NB4 (cell line): ENCODE measurements around the gene SDC3.

ENCODE experiments used
- DNase-seq: peaks from one replicate; pipeline ENCODE4 v3.0.0; 2010; ENCODE audit warnings: low read depth
- H3K4me3 ChIP-seq: one replicate; pipeline ENCODE4 v1.5.1; 2011; ENCODE audit warnings: mild to moderate bottlenecking, low read depth, low read length, moderate library complexity
- CTCF ChIP-seq: IDR thresholded peaks from one replicate; pipeline ENCODE4 v1.5.1; 2012; ENCODE audit warnings: low read depth, low read length
- MAX ChIP-seq: IDR thresholded peaks from 2 replicates; pipeline ENCODE4 v1.6.1; 2011; ENCODE audit warnings: low read depth, low read length
- MYC ChIP-seq: IDR thresholded peaks from 2 replicates; pipeline ENCODE4 v1.6.1; 2011; ENCODE audit warnings: low read depth, low read length
- POLR2A ChIP-seq: IDR thresholded peaks from 2 replicates; pipeline ENCODE4 v1.6.1; 2011; ENCODE audit warnings: mild to moderate bottlenecking; ENCODE audit not compliant: insufficient read length; ENCODE audit errors: extremely low read depth

SDC3 gene

GRCh38 chr1:30838996-30839395, 69.6 kb downstream of the SDC3 start:
- TF ChIP-seq MAX (no peak), CTCF (no peak), MYC (no peak), POLR2A (no peak)
- DNase-seq, result no peak
- no peak overlapping the region for H3K4me3 ChIP-seq

- DNase-seq, result no peak
- no peak overlapping the region for H3K4me3 ChIP-seq
- TF ChIP-seq CTCF (no peak), MYC (no peak), POLR2A (no peak)
These were observed 70.9 kb downstream of the SDC3 start for GRCh38 chr1:30837653-30838052.

GRCh38 chr1:30834253-30834652, 74.3 kb downstream of the SDC3 start:
- no peak for DNase-seq
- no peak overlapping the region for H3K4me3 ChIP-seq
- TF ChIP-seq MAX, result peak; percentile 7; the same call in 1 of the 2 replicates
- TF ChIP-seq CTCF, result no peak

GRCh38 chr1:30830537-30830936, 78.0 kb downstream of the SDC3 start:
- DNase-seq, result no peak
- TF ChIP-seq CTCF (no peak), POLR2A (no peak), MAX (no peak), MYC (no peak)

GRCh38 chr1:30829889-30830288, 78.7 kb downstream of the SDC3 start:
- TF ChIP-seq MAX (no peak), CTCF (no peak)
- no peak for DNase-seq
- no peak overlapping the region for H3K4me3 ChIP-seq

More at GRCh38 chr1:30830537-30830936, 78.0 kb downstream of the SDC3 start:
- no peak overlapping the region for H3K4me3 ChIP-seq

- TF ChIP-seq POLR2A (no peak), CTCF (no peak)
- no peak for DNase-seq
- no peak overlapping the region for H3K4me3 ChIP-seq
These were observed 83.7 kb downstream of the SDC3 start for GRCh38 chr1:30824736-30825429.
